ENCODE results near the gene NRG3.

- no peak for TF ChIP-seq CTCF (IDR thresholded peaks at IDR 0.05)
- TF ChIP-seq POLR2AphosphoS5 (IDR thresholded peaks at IDR 0.05): no peak
- TF ChIP-seq EP300 (IDR thresholded peaks at IDR 0.05): no peak
- no peak for TF ChIP-seq POLR2A (IDR thresholded peaks at IDR 0.05)
Measured at GRCh38 chr10:82321724-82322123, 446.7 kb downstream of the NRG3 start.

Data from gastroesophageal sphincter (tissue), 3 donors.